Hepatocyte (in vitro differentiated cells): ENCODE results near the gene SLC41A2. TPM values are rescaled to one million over a fixed set of nuclear protein-coding genes. Genes with fewer than 3 reads are reported as not detected.
"Not testable (repeated sequence)": the region's sequence is repeated elsewhere in the genome, so short reads cannot be mapped to it uniquely, and the experiment has no call there.

ENCODE experiments used
- DNase-seq: peaks from one replicate; pipeline ENCODE4 v3.0.0-alpha.2; 2016; ENCODE audit warnings: low spot score
- H2AFZ ChIP-seq: fragments of 200-600 bp; sonication (generic); 2 replicates; pipeline ENCODE4 v1.6.0; 2016; ENCODE audit warnings: antibody characterized with exemption, mild to moderate bottlenecking
- H3K27ac ChIP-seq: fragments of 200-600 bp; sonication (generic); 2 replicates; pipeline ENCODE4 v1.5.1; 2016; ENCODE audit warnings: mild to moderate bottlenecking
- H3K27me3 ChIP-seq: fragments of 200-600 bp; sonication (generic); 2 replicates; pipeline ENCODE4 v1.6.1; 2016
- H3K36me3 ChIP-seq: fragments of 200-600 bp; sonication (generic); replicated peaks from 2 replicates; pipeline ENCODE4 v1.5.1; 2016; ENCODE audit warnings: low read depth; ENCODE audit not compliant: insufficient read depth
- H3K4me1 ChIP-seq: fragments of 200-600 bp; sonication (generic); 2 replicates; pipeline ENCODE4 v1.5.1; 2016; ENCODE audit warnings: mild to moderate bottlenecking, moderate library complexity; ENCODE audit not compliant: insufficient read depth
- H3K4me2 ChIP-seq: fragments of 200-600 bp; sonication (generic); 2 replicates; pipeline ENCODE4 v1.6.0; 2016
- H3K4me3 ChIP-seq: fragments of 200-600 bp; sonication (generic); 2 replicates; pipeline ENCODE4 v1.5.1; 2016; ENCODE audit warnings: mild to moderate bottlenecking
- H3K79me2 ChIP-seq: fragments of 200-600 bp; sonication (generic); 2 replicates; pipeline ENCODE4 v1.6.0; 2017; ENCODE audit warnings: mild to moderate bottlenecking
- H3K9me2 ChIP-seq: fragments of 200-600 bp; sonication (generic); replicated peaks from 2 replicates; pipeline ENCODE4 v1.6.0; 2017; ENCODE audit warnings: mild to moderate bottlenecking; ENCODE audit not compliant: insufficient read depth
- H3K9me3 ChIP-seq: fragments of 200-600 bp; sonication (generic); 2 replicates; pipeline ENCODE4 v1.5.1; 2016; ENCODE audit warnings: low read depth, mild to moderate bottlenecking
- H4K20me1 ChIP-seq: fragments of 200-600 bp; sonication (generic); 2 replicates; pipeline ENCODE4 v1.6.0; 2016; ENCODE audit warnings: mild to moderate bottlenecking; ENCODE audit not compliant: insufficient read depth, poor library complexity, severe bottlenecking
- CTCF ChIP-seq: fragments of 200-600 bp; sonication (generic); IDR thresholded peaks from 2 replicates; pipeline ENCODE4 v1.5.1; 2016; ENCODE audit warnings: antibody characterized with exemption, mild to moderate bottlenecking; ENCODE audit not compliant: poor library complexity
- EZH2 ChIP-seq: fragments of 200-600 bp; sonication (generic); IDR thresholded peaks from 2 replicates; pipeline ENCODE4 v1.6.1; 2016; ENCODE audit warnings: antibody characterized with exemption, mild to moderate bottlenecking, borderline replicate concordance
- EZH2phosphoT487 ChIP-seq: fragments of 200-600 bp; sonication (generic); IDR thresholded peaks from one replicate; pipeline ENCODE4 v1.6.1; 2018; ENCODE audit warnings: antibody characterized with exemption, mild to moderate bottlenecking, low read depth, moderate library complexity; ENCODE audit not compliant: unreplicated experiment, severe bottlenecking
- WGBS: methylation state at CpG from one replicate; pipeline ENCODE4 v1.1.6; 2016; ENCODE audit warnings: low lambda C conversion rate; ENCODE audit errors: missing lambda C conversion rate; 5-methylcytosine and 5-hydroxymethylcytosine counted together
- polyA plus RNA-seq: library from polyadenylated mRNA; unstranded; fragments of >200 nt; fragmentation: Nextera tagmentation; extraction: Ambion mirVana; gene quantifications from 2 replicates; pipeline ENCODE4 v1.2.1, GENCODE V29; 2016
- total RNA-seq: library from RNA; depleted of rRNA; stranded (reverse); fragments of >200 nt; gene quantifications from 2 replicates; pipeline ENCODE4 v1.2.3, GENCODE V29; 2014

The SLC41A2 gene
- total and polyA plus RNA-seq, 2 experiments from 2014 or later: 8.4 to 48.2 TPM

GRCh38 chr12:104944252-104944651 is 13.8 kb downstream of the SLC41A2 start:
- Histone ChIP-seq H3K9me2 (no peaks in the 10 kb centered on the region), H3K4me2 (no peak overlapping the region), H3K36me3 (no peaks in the 10 kb centered on the region), H4K20me1 (no peaks in the 10 kb centered on the region), H3K9me3 (no peaks in the 10 kb centered on the region), H3K27me3 (no peaks in the 10 kb centered on the region), H3K27ac (no peak overlapping the region), H2AFZ (no peak overlapping the region), H3K4me3 (no peak overlapping the region), H3K4me1 (no peaks in the 10 kb centered on the region), H3K79me2 (peaks cover 6% of the 10 kb centered on the region)
- 91% methylated on average over 3 of the region's 3 CpGs for WGBS
- DNase-seq: no peak
- no peak for TF ChIP-seq EZH2
- no peak for TF ChIP-seq EZH2phosphoT487
- TF ChIP-seq CTCF: no peak

- H4K20me1 ChIP-seq, H2AFZ ChIP-seq, H3K9me2 ChIP-seq, DNase-seq, H3K27ac ChIP-seq, H3K79me2 ChIP-seq, H3K27me3 ChIP-seq, H3K4me3 ChIP-seq, H3K9me3 ChIP-seq, H3K4me1 ChIP-seq, H3K36me3 ChIP-seq, H3K4me2 ChIP-seq: not testable (repeated sequence)
- WGBS: 94% methylated on average over 8 of the region's 8 CpGs
Observed at GRCh38 chr12:104943401-104943800, 14.7 kb downstream of the SLC41A2 start.

- Histone ChIP-seq H3K9me3 (no peaks in the 10 kb centered on the region), H3K27ac (no peak overlapping the region), H3K9me2 (no peaks in the 10 kb centered on the region), H3K4me1 (no peaks in the 10 kb centered on the region), H3K79me2 (peaks cover 6% of the 10 kb centered on the region), H4K20me1 (peaks cover 3% of the 10 kb centered on the region), H3K36me3 (no peaks in the 10 kb centered on the region), H3K4me3 (no peak overlapping the region), H3K4me2 (no peak overlapping the region), H3K27me3 (no peaks in the 10 kb centered on the region), H2AFZ (no peak overlapping the region)
- no peak for TF ChIP-seq EZH2phosphoT487
- no peak for TF ChIP-seq EZH2
- no peak for TF ChIP-seq CTCF
- 96% methylated on average over 4 of the region's 4 CpGs for WGBS
- no peak for DNase-seq
Observed at GRCh38 chr12:104942075-104942474, 16.0 kb downstream of the SLC41A2 start.

- DNase-seq: no peak
- Histone ChIP-seq H3K9me2 (no peaks in the 10 kb centered on the region), H2AFZ (no peak overlapping the region), H3K27me3 (no peaks in the 10 kb centered on the region), H3K9me3 (no peaks in the 10 kb centered on the region), H3K4me2 (no peak overlapping the region), H3K79me2 (peaks cover 3% of the 10 kb centered on the region), H3K4me1 (no peaks in the 10 kb centered on the region), H4K20me1 (peaks cover 3% of the 10 kb centered on the region), H3K4me3 (no peak overlapping the region), H3K36me3 (no peaks in the 10 kb centered on the region), H3K27ac (no peak overlapping the region)
- WGBS: 91% methylated on average over 3 of the region's 3 CpGs
- no peak for TF ChIP-seq EZH2
- no peak for TF ChIP-seq CTCF
- TF ChIP-seq EZH2phosphoT487: no peak
Observed at GRCh38 chr12:104941454-104941853, 16.6 kb downstream of the SLC41A2 start.
